ENCODE results near the gene ETFRF1. TPM values are rescaled to one million over a fixed set of nuclear protein-coding genes. Genes with fewer than 3 reads are reported as not detected.

The ETFRF1 gene
- total RNA-seq, 1 donor: 27.2 TPM

DNA sequence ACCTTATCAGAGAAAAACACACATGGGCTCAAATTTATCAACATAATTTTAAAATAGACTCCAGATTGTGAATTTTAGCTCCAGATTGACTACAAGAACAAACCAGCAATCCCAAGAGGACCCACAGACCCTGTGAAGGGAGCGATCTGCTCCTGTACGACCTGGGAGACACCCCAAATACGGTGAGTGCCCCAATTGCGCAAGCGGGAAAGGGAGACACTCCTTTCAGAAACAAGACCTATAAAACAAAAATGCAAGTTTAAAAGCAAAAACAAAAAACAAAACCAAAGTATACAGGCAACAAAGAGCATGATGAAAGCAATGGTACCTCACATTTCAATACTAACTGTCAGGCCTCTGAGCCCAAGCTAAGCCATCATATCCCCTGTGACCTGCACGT lies 32.2 kb upstream of the ETFRF1 start:
- no peak overlapping the region for H3K4me3 ChIP-seq (ENCODE audit: low read depth, low read length)
- no peak for TF ChIP-seq CTCF (IDR thresholded peaks at IDR 0.05; ENCODE audit: insufficient read depth, low read depth, low read length)

GRCh38 chr12:25182765-25183164 lies 12.3 kb upstream of the ETFRF1 start:
- TF ChIP-seq CTCF (IDR thresholded peaks at IDR 0.05; ENCODE audit: insufficient read depth, low read depth, low read length): no peak
- no peak for DNase-seq (ENCODE audit: low read depth)
- no peak overlapping the region for H3K4me3 ChIP-seq (ENCODE audit: low read depth, low read length)

More for the DNA sequence above, 32.2 kb upstream of the ETFRF1 start:
- DNase-seq (ENCODE audit: low read depth): no peak

GRCh38 chr12:25184132-25184531 lies 10.9 kb upstream of the ETFRF1 start:
- no peak for DNase-seq (ENCODE audit: low read depth)
- no peak for TF ChIP-seq CTCF (IDR thresholded peaks at IDR 0.05; ENCODE audit: insufficient read depth, low read depth, low read length)
- no peak overlapping the region for H3K4me3 ChIP-seq (ENCODE audit: low read depth, low read length)

DNA sequence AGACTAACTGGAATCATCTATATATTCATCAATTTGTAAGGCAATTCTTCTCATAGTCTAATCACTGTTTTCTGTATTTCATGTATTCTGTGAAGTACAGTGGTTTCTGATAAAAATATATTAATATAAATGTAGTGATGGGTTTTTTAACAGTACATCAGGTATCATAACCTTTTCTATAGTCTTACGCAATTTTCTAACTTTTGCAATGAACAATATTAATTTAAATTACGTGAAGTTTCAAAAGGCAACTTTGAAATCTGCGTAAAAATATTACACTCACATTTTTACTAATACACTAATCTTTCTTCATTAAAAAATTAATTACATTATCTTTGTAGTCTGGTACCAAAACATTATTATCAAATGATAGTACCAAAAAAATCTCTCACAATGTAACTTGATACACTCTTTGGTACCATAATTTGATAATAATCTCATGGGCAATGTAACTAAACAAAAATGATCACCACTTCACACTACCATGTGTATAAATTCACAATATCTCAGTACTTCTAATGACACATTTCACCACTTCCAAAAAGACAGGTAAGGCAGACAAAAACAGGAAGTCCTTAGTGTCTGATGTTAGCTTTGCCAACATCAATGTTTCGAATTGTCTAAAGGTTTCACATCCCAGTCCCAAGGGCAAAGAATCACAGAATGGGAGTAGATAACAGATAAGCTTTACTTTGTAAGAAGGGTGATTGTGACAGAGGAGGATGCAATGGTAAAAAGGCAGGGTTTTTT lies 8.8 kb upstream of the ETFRF1 start:
- no peak for TF ChIP-seq CTCF (IDR thresholded peaks at IDR 0.05; ENCODE audit: insufficient read depth, low read depth, low read length)
- no peak overlapping the region for H3K4me3 ChIP-seq (ENCODE audit: low read depth, low read length)
- no peak for DNase-seq (ENCODE audit: low read depth)

GRCh38 chr12:25186788-25187402 lies 8.1 kb upstream of the ETFRF1 start:
- no peak for DNase-seq (ENCODE audit: low read depth)
- TF ChIP-seq CTCF (IDR thresholded peaks at IDR 0.05; ENCODE audit: insufficient read depth, low read depth, low read length): no peak
- no peak overlapping the region for H3K4me3 ChIP-seq (ENCODE audit: low read depth, low read length)

GRCh38 chr12:25187781-25188180 lies 7.3 kb upstream of the ETFRF1 start:
- no peak for TF ChIP-seq CTCF (IDR thresholded peaks at IDR 0.05; ENCODE audit: insufficient read depth, low read depth, low read length)
- H3K4me3 ChIP-seq (ENCODE audit: low read depth, low read length): no peak overlapping the region
- peak; percentile 75 for DNase-seq (ENCODE audit: low read depth)
